22Rv1 (cell line): Measurements from ENCODE around the gene DDX42.

Experiments used
- ZFX ChIP-seq: fragments of 450-650 bp; IDR thresholded peaks from 2 replicates; pipeline ENCODE4 v1.6.1; 2017; ENCODE audit warnings: antibody characterized with exemption, borderline replicate concordance
- TF ChIP-seq, protein P1 (sequence below): fragments of 450-650 bp; IDR thresholded peaks from 2 replicates; pipeline ENCODE4 v1.5.1; 2017; ENCODE audit warnings: mild to moderate bottlenecking

DNA sequence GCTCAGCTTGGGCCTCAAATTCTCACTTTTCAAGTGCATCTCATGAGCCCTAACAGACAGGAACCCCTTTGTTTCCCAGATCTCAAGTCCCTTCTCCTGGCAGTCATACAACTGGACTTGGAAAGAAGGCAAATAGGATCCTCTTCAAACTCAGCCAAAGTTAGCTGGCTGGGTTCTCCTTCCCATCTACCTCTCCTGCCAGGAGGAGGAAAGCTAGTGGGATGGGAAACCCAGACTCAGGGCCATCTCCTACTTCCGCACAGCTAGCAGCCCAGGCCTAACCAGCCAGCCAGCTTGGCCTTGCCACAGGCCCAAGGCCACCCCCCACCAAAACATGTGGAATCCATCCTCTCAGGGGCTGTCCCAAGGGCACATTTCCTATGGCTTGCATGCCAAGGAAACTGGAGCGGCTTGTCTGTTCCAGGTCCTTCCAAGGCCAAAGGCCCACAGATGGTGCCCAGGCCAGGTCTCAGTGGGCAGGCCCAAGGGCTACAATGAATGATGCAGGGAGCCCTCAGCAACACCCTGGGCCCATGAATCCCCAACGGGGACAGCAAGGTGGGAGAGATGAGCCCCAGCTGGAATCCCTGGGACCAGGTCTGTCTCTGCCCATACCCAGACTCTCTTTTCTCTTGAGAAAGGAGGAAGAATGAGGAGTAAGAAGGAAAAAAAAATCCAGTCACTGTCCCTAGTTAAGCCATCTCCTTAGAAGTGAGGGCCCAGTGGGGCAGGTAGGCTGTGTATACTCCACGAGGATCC lies 66.8 kb downstream of the DDX42 start:
- TF ChIP-seq, protein P1, sequence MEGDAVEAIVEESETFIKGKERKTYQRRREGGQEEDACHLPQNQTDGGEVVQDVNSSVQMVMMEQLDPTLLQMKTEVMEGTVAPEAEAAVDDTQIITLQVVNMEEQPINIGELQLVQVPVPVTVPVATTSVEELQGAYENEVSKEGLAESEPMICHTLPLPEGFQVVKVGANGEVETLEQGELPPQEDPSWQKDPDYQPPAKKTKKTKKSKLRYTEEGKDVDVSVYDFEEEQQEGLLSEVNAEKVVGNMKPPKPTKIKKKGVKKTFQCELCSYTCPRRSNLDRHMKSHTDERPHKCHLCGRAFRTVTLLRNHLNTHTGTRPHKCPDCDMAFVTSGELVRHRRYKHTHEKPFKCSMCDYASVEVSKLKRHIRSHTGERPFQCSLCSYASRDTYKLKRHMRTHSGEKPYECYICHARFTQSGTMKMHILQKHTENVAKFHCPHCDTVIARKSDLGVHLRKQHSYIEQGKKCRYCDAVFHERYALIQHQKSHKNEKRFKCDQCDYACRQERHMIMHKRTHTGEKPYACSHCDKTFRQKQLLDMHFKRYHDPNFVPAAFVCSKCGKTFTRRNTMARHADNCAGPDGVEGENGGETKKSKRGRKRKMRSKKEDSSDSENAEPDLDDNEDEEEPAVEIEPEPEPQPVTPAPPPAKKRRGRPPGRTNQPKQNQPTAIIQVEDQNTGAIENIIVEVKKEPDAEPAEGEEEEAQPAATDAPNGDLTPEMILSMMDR: no peak
- TF ChIP-seq ZFX: no peak
